ENCODE data around the gene GPD1L.
"Not testable (repeated sequence)": the region's sequence is repeated elsewhere in the genome, so short reads cannot be mapped to it uniquely, and the experiment has no call there.

GPD1L gene

GRCh38 chr3:32106929-32107362 lies 526 bp downstream of the GPD1L start:
- DNase-seq: no peak

- not testable (repeated sequence) for DNase-seq
Measured at GRCh38 chr3:32108224-32108623, 1.8 kb downstream of the GPD1L start.

GRCh38 chr3:32109256-32109655 lies 2.8 kb downstream of the GPD1L start:
- DNase-seq: no peak

- no peak for DNase-seq
Measured at GRCh38 chr3:32110233-32110760, 3.9 kb downstream of the GPD1L start.

- no peak for DNase-seq
Measured at GRCh38 chr3:32111560-32111959, 5.1 kb downstream of the GPD1L start.

- no peak for DNase-seq
Measured at GRCh38 chr3:32113566-32113965, 7.1 kb downstream of the GPD1L start.

GRCh38 chr3:32113981-32114545 lies 7.6 kb downstream of the GPD1L start:
- DNase-seq: no peak

- DNase-seq: peak; percentile 73
Measured at GRCh38 chr3:32114546-32115386, 8.3 kb downstream of the GPD1L start.

GRCh38 chr3:32117320-32117719 lies 10.9 kb downstream of the GPD1L start:
- no peak for DNase-seq

GRCh38 chr3:32118215-32118614 lies 11.8 kb downstream of the GPD1L start:
- no peak for DNase-seq

GRCh38 chr3:32120471-32120870 lies 14.1 kb downstream of the GPD1L start:
- no peak for DNase-seq

GRCh38 chr3:32121137-32121536 lies 14.7 kb downstream of the GPD1L start:
- DNase-seq: no peak

GRCh38 chr3:32123620-32124019 lies 17.2 kb downstream of the GPD1L start:
- no peak for DNase-seq

- DNase-seq: no peak
Measured at GRCh38 chr3:32125012-32125411, 18.6 kb downstream of the GPD1L start.

- no peak for DNase-seq
Measured at GRCh38 chr3:32126305-32127015, 20.0 kb downstream of the GPD1L start.

- no peak for DNase-seq
Measured at GRCh38 chr3:32127219-32127826, 20.9 kb downstream of the GPD1L start.

GRCh38 chr3:32128936-32129335 lies 22.5 kb downstream of the GPD1L start:
- no peak for DNase-seq

- no peak for DNase-seq
Measured at GRCh38 chr3:32129832-32130231, 23.4 kb downstream of the GPD1L start.

GRCh38 chr3:32132121-32132520 lies 25.7 kb downstream of the GPD1L start:
- no peak for DNase-seq

GRCh38 chr3:32132706-32133105 lies 26.3 kb downstream of the GPD1L start:
- DNase-seq: no peak

- DNase-seq: no peak
Measured at GRCh38 chr3:32136703-32137102, 30.3 kb downstream of the GPD1L start.

GRCh38 chr3:32137870-32138269 lies 31.4 kb downstream of the GPD1L start:
- DNase-seq: no peak

- DNase-seq: no peak
Measured at GRCh38 chr3:32138545-32139104, 32.2 kb downstream of the GPD1L start.
